Tongue (tissue), 2 donors: ENCODE measurements around the gene SLC41A3. TPM values are rescaled to one million over a fixed set of nuclear protein-coding genes. Genes with fewer than 3 reads are reported as not detected.
"Not testable (repeated sequence)": the region's sequence is repeated elsewhere in the genome, so short reads cannot be mapped to it uniquely, and the experiment has no call there.

Source experiments
- DNase-seq: peaks from one replicate; pipeline ENCODE4 v3.0.0-alpha.2; 2015
- total RNA-seq: library from RNA; depleted of rRNA; stranded (reverse); fragments of >200 nt; gene quantifications from one replicate; pipeline ENCODE4 v1.2.3, GENCODE V29; 2014

The SLC41A3 gene
- total RNA-seq, 1 donor from 2014 or later: 68.9 TPM

DNA sequence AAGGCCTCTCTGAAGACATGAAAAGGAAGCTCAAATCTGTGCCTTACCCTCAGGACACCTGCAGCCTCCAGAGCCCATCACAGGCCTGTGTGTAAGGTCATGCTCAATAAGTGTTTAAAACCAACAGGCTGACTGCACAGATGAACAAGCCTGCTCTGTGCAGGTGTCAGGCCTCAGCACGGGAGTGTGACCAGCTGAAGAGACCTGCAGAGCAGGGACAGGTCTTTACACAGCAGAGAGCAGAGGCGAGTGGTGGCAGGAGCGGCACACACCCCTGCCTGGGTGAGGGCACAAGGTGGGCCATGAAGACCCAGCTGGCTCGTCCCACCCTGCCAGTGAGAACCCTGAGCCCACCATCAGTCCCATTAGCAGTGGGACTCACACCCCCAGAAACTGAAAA is 58.1 kb downstream of the SLC41A3 start:
- DNase-seq: no peak

DNA sequence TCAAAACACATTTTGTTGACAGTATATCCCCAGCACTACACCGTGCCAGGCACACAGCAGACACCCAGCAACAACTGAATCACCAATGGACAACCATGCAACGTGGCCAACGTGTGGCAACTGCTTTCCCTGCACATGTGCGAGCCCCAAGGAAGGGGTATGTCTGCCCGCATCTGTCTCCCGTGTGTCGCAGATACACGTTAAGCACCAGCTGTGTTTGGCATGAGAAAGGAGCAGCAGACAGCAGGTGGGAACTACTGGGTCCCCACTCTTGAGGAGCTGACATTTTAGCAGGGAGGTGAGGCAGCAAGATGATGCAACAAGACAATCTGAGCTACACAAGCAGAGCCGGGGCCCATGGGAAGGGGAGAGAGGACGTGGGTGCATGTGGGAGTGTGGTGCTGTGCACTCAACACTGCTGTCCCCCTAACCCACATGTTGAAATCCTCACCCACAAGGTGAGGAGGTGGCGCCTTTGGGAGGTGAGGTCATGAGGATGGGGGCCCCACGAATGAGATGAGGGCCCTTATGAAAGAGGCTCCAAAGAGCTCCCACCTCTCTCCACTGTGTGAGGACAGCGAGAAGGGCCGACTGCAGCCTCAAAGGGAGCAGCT is 58.7 kb downstream of the SLC41A3 start:
- no peak for DNase-seq

DNA sequence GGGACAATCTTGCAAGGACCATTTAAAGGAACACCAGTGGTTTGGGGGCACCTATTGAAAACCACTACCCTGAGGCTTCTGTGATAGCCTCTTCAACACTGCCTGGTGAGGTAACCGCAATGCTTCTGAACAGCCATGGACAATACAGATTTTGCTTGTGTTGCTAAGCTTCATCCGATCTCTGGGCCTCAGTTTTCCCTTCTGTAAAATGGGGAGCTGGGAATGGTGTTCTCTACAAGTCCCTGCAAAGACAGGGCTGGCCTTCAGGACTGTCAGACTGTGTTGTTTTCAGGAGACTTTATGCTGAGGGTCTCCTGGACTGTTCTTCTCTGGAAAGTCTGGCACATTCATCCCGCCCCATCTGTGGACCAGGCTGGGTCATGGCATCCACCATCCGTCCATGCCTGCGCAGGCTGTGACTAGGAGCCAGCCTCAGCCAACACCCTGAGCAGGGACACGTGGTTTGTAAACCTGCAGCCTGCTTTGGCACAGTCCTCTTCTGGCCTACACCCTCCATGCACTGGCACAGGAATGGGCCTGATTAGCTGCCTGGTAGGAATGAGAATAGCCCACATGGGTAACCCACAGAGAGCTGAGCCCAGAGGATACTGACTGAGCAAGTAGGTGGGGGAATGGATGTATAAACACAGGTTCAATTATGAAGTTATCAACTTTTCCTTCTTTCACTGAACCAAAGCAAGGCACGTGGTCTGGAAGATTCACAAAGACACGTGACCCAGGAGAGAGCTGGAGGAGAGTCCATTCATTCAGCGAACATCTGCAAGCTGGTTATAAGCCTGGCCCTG is 59.7 kb downstream of the SLC41A3 start:
- DNase-seq: no peak

GRCh38 chr3:126023390-126023789 is 60.5 kb downstream of the SLC41A3 start:
- DNase-seq: no peak

DNA sequence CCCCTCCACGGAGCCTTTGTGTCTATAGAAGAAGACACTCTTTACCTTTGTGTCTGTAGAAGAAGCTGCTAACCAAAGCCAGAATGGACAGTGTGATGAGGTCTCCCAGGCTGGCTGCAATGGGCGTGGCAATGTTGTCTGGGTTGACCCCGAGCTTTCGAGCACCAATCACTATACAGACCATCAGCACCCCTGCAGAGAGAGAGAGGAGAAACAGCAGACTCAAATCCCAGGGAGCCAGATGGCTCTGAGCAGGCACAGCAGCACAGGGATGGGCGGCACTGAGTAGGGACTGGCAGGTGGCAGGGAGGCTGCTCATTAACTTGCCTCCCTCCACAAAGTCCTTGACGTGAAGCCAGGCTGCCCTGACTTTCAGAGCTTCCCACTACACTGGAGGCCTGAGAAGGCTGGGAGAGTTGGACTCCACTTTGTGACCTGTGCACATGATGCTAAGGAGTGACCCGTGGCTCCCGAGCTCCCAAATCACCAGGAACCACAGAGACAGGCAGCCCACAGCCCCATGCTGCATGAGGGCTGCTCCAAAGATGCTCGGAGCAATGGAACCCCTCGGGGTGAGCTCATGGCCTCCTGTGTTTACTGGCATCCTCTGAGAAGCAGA is 61.1 kb downstream of the SLC41A3 start:
- DNase-seq: no peak

DNA sequence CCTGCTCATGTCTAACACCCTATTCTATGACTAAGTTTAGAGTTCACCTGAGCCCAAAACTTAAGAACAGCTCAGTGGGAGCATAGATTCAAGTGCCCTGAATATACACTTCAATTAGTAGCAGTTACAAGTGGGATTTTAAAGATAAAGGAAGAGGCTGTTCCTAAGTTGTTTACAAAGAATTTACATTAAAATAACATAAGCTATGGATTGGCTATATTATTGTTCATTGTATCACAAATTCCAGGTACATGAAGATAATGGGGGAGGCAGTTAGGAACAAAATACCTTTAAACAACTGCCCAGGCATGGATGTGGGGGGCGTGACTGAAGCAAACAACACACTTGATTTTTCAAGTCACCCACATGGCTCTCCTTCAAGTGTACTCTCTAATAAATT is 62.2 kb downstream of the SLC41A3 start:
- no peak for DNase-seq

GRCh38 chr3:126021224-126021623 is 62.7 kb downstream of the SLC41A3 start:
- no peak for DNase-seq

DNA sequence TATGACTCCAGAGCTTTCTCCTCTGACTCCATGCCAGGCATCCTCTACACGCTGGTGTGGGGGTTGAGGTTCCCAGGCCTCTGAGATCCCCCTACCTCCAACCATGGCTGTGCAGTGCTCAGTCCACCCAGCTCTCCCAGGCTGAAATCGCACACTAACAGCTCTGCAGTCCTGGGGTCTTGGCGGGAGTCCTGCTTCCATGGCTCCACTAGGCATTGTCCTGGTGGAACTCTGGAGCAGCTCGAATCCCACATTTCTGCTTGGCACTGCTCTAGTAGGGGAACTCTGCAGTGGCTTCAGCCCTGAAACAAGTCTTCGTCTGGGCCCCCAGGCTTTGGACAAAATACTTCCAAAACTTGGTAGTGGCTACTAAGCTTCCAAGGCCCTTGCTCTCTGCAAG is 64.2 kb downstream of the SLC41A3 start:
- no peak for DNase-seq

- no peak for DNase-seq
Measured at GRCh38 chr3:126018995-126019394, 64.9 kb downstream of the SLC41A3 start.

DNA sequence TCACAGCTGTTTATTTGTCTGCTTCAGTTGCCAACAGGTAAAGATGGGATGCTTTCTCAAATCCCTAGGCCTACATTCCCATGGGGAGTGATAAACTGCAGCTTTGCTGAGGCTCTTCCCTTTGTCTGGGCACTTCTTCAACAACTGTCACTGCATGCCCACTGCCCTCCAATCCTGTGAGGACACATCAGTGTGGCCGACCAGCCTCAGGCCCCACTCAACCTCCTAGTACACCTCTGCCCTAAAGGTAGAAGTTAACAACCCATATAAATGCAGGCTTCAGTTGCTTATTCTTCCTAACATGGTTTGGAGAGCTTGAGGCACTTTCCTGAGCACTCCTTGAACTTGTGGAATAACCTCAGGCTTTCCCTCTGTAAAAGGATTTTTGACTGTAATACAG is 65.4 kb downstream of the SLC41A3 start:
- DNase-seq: no peak

GRCh38 chr3:126017362-126017761 is 66.6 kb downstream of the SLC41A3 start:
- DNase-seq: no peak

DNA sequence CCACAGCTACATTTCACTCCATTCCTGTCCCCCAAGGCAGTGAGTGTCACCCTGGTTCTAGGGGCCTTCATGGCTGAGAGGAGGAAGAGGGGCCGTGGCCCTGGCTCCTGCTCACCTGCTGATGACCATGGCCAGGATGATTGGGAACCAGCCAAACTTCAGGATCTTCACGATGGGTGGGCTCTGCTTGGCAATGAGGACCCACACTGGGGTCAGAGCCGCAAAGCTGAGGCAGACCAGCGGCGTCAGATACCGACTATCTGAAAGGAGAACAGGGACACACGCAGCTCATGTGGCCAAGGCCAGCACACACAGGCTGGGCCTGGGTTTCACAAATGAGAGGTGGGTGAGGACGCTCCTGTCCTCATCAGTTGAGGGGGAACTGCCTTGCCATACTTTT is 67.3 kb downstream of the SLC41A3 start:
- DNase-seq: no peak

- no peak for DNase-seq
Measured at GRCh38 chr3:126015075-126015474, 68.8 kb downstream of the SLC41A3 start.

GRCh38 chr3:126014252-126014651 is 69.7 kb downstream of the SLC41A3 start:
- no peak for DNase-seq

GRCh38 chr3:126013751-126014156 is 70.2 kb downstream of the SLC41A3 start:
- DNase-seq: no peak

GRCh38 chr3:126009181-126009580 is 74.7 kb downstream of the SLC41A3 start:
- no peak for DNase-seq

GRCh38 chr3:126008219-126008618 is 75.7 kb downstream of the SLC41A3 start:
- no peak for DNase-seq

GRCh38 chr3:126005951-126006350 is 78.0 kb downstream of the SLC41A3 start:
- DNase-seq: no peak

DNA sequence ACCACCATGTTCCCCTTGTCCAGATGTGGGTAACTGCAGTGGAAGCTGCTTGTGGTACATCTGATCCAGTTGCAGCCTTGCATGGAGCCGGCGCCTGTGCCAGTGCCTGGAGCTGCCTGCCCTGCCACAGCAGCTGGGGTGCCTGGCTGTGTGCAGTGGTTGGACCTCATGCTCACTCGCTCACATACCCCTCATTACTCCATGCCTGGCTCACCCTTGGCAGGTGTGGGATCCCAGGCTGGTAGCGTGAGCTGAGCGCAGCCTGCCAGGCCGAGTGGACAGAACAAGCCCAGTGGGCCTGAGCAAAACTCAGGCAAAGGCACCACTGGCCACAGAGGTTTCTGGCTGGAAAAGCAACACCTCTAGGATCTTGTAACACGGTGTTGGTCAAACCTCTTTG is 79.2 kb downstream of the SLC41A3 start:
- no peak for DNase-seq

DNA sequence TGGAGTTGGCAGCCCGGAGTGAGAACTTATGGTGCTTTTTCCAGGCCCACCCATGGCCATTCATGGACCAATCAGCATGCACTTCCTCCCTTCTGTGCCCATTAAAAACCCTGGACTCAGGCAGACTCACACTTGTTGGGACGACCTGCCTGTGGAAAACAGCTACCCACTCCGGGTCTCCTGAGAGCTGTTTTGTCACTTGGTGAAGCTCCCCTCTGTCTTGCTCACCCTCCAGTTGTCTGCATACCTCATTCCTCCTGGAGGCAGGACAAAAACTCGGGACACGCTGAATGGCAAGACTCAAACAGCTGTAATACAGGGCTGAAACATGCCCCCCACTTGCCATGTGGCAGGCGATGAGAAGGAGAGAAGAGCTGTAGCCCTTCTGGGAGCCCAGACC is 79.7 kb downstream of the SLC41A3 start:
- no peak for DNase-seq

- DNase-seq: peak; percentile 40
Measured at GRCh38 chr3:126003447-126004190, 80.3 kb downstream of the SLC41A3 start.

DNA sequence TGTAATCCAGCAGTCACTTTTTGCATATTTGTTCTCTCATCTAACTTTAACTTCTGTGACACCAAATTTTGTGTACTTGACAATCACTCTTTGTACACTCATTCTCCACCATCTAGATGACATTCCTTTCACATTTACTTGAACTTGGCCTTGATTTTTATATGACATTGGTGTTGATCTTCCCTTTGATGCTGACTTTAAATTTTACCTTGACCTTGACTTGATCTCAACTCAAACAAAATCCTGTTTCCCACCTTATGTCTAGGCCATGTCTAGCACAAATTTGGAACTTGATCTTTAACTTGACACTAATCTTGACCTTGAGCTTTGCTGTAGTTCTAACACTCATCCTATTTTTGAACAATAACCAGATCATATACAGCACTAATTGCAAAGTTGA is 81.7 kb downstream of the SLC41A3 start:
- no peak for DNase-seq

GRCh38 chr3:125996751-125997150 is 87.2 kb downstream of the SLC41A3 start:
- DNase-seq: not testable (repeated sequence)
